Fibroblast of peridontal ligament (primary cell): ENCODE results near the gene DVL1.
A peak's percentile ranks its signal among the peaks of the same experiment; 100 is the strongest.
"Not testable (repeated sequence)": the region's sequence is repeated elsewhere in the genome, so short reads cannot be mapped to it uniquely, and the experiment has no call there.

Source experiments
- DNase-seq: peaks from one replicate; pipeline ENCODE4 v3.0.0-alpha.2; 2010; ENCODE audit errors: extremely low read depth

Gene DVL1

GRCh38 chr1:1327291-1327690 is 21.9 kb downstream of the DVL1 start:
- no peak for DNase-seq

GRCh38 chr1:1326075-1326605 is 23.1 kb downstream of the DVL1 start:
- DNase-seq, result no peak

GRCh38 chr1:1325288-1326074 is 23.7 kb downstream of the DVL1 start:
- no peak for DNase-seq

- peak; percentile 84 for DNase-seq
Measured at GRCh38 chr1:1324524-1325287, 24.5 kb downstream of the DVL1 start, which contains the start of the genes CPTP and INTS11. TSS of gene CPTP (plus strand) at chr1:1324802. CDS start at chr1:1326911, 2,109 bp downstream. TSS of gene INTS11 (minus strand) at chr1:1324660. CDS start at chr1:1324608, 52 bp downstream.

GRCh38 chr1:1324084-1324523 is 25.1 kb downstream of the DVL1 start:
- no peak for DNase-seq

GRCh38 chr1:1322952-1323351 is 26.3 kb downstream of the DVL1 start:
- DNase-seq, result no peak

- no peak for DNase-seq
Measured at GRCh38 chr1:1322418-1322817, 26.8 kb downstream of the DVL1 start.

GRCh38 chr1:1321477-1321876 is 27.7 kb downstream of the DVL1 start:
- DNase-seq, result no peak

GRCh38 chr1:1320666-1321448 is 28.4 kb downstream of the DVL1 start:
- DNase-seq, result no peak

GRCh38 chr1:1319646-1319941 is 29.6 kb downstream of the DVL1 start:
- DNase-seq, result no peak

GRCh38 chr1:1318777-1319645 is 30.2 kb downstream of the DVL1 start:
- no peak for DNase-seq

GRCh38 chr1:1318131-1318652 is 31.0 kb downstream of the DVL1 start:
- DNase-seq, result peak; percentile 95

- DNase-seq, result no peak
Measured at GRCh38 chr1:1317420-1317819, 31.8 kb downstream of the DVL1 start.

- DNase-seq, result not testable (repeated sequence)
Measured at GRCh38 chr1:1316199-1316598, 33.0 kb downstream of the DVL1 start.

GRCh38 chr1:1315435-1315954 is 33.7 kb downstream of the DVL1 start:
- no peak for DNase-seq

GRCh38 chr1:1314678-1315335 is 34.4 kb downstream of the DVL1 start:
- DNase-seq, result no peak

- DNase-seq, result no peak
Measured at GRCh38 chr1:1314237-1314586, 35.0 kb downstream of the DVL1 start.

GRCh38 chr1:1313500-1314236 is 35.5 kb downstream of the DVL1 start:
- DNase-seq, result no peak
